Activated T-cell treated with anti-CD3 and anti-CD28 coated beads for 4 hours (primary cell): ENCODE data around the gene FIZ1.

ENCODE experiments used
- DNase-seq: peaks from one replicate; pipeline ENCODE4 v3.0.0-alpha.2; 2020

FIZ1 gene

DNA sequence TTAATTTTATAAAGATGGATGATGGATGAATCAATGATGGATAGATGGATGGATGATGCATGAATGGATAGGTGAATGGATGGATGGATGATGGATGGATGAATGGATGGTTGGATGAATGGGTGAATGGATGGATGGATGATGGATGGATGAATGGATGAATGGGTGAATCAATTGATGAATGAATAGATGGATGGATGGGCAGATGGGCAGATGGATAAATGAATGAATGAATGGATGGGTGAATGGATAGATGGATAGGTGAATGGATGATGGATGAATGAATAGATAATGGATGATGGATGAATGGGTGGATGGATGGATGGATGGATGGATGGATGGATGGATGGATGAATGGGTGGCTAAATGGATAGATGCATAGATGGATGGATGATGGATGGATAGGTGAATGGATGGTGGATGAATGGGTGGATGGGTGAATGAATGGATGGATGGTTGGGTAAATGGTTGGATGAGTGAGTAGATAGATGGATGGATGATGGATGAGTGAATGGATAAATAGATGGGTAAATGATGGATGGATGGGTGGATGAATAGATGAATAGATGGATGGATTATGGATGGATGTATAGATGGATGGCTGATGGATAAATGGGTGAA lies 31.5 kb downstream of the FIZ1 start:
- DNase-seq: no peak

- no peak for DNase-seq
Observed at GRCh38 chr19:55566823-55567222, 32.5 kb downstream of the FIZ1 start.

DNA sequence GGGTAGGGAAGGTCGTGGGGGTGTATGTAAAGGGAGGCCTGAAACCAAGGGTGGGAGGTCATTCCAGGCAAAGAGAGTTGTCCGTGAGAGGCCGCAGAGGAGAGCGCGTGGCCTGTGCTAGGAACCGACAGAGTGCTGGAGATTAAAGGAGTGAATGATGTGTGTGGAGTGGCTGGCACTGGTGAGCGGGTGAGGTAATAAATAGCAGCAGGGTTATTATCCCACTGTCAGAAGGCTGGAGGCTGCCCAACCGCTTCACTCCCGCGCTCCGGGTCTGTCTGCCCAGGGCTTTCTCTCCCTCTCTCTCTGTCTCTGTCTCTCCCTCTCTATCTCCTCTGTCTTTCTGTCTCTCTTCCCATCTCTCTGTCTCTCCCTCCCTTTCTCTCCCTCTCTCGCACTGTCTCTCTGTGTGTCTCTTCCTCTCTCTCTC lies 36.0 kb downstream of the FIZ1 start:
- DNase-seq: no peak

GRCh38 chr19:55559684-55560083 lies 39.6 kb downstream of the FIZ1 start:
- DNase-seq: no peak

- DNase-seq: no peak
Observed at GRCh38 chr19:55554741-55555152, 44.6 kb downstream of the FIZ1 start.

- DNase-seq: no peak
Observed at GRCh38 chr19:55554302-55554701, 45.0 kb downstream of the FIZ1 start.

GRCh38 chr19:55553217-55554182 lies 45.8 kb downstream of the FIZ1 start:
- DNase-seq: no peak

- DNase-seq: no peak
Observed at GRCh38 chr19:55552620-55553019, 46.7 kb downstream of the FIZ1 start.

DNA sequence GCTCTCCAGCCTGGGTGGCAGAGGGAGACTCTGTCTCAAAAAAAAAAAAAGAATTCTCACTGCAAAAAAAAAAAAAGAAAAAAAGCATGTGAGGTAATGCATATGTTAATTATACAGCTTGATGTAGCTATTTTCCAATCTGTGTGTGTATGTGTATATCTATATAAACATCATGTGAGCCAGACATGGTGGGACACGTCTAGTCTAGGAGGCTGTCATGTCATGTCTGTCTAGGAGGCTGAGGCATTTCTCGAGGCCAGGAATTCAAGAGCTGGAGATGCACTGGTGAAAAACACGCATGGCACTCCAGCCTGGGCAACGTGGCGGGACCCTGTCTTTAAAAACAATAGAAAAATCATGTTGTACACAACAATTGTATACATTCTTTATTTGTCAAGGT lies 47.1 kb downstream of the FIZ1 start:
- DNase-seq: no peak

GRCh38 chr19:55550321-55550650 lies 49.0 kb downstream of the FIZ1 start:
- no peak for DNase-seq

GRCh38 chr19:55549500-55550320 lies 49.6 kb downstream of the FIZ1 start:
- DNase-seq: no peak

DNA sequence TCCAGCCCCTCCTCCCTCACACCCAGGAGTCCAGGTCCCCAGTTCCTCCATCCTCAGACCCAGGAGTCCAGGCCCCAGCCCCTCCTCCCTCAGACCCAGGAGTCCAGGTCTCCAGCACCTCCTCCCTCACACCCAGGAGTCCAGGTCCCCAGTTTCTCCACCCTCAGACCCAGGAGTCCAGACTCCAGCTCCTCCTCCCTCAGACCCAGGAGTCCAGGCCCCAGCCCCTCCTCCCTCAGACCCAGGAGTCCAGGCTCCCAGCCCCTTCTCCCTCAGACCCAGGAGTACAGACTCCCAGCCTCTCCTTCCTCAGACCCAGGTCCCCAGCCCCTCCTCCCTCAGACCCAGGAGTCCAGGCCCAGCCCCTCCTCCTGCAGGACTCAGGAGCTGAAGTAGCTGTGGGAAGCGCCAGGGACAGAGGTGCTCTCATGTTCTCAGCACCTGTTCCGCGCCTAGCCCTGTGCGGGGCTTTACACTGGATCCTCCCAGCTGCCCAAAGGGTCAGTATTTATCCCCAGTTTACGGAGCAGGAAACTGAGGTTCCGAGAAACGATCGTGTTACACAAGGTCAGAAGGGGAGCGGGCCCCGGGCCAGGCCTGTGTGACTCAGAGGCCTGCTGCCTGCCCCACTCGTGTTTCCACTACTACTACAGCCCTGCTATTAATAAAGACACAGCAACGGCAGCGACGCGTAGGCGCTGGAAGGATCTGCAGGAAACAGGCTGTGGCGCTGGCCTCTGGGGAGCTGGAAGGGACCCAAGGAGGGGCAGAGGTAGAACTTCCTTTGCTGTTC lies 52.3 kb downstream of the FIZ1 start:
- DNase-seq: no peak

GRCh38 chr19:55546011-55546410 lies 53.3 kb downstream of the FIZ1 start:
- no peak for DNase-seq

DNA sequence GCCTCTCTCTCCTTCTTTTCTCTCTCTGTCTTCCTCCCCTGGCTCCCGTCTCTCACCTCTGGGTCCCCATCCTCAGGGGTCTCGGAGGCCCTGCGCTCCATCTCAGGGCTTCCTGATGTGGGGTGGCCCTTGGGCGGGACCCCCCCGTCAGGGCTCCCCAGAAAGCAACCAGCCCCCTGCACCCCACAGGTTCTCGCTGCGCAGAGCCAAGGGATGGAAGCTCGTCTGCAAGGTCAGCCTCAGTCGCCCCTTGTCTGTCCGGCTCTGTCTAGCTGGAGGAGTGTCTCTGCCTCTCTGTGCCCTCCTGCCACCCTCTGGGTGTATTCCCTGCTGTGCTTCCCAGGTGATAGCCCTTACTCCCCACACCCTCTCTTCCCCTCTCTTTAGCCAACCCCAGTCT lies 53.9 kb downstream of the FIZ1 start, which contains the start of gene SBK3:
Gene SBK3 (minus strand): TSS at position 101 of the 400 bp plus-strand sequence. CDS start 0 bp downstream, at position 101.
- DNase-seq: no peak

DNA sequence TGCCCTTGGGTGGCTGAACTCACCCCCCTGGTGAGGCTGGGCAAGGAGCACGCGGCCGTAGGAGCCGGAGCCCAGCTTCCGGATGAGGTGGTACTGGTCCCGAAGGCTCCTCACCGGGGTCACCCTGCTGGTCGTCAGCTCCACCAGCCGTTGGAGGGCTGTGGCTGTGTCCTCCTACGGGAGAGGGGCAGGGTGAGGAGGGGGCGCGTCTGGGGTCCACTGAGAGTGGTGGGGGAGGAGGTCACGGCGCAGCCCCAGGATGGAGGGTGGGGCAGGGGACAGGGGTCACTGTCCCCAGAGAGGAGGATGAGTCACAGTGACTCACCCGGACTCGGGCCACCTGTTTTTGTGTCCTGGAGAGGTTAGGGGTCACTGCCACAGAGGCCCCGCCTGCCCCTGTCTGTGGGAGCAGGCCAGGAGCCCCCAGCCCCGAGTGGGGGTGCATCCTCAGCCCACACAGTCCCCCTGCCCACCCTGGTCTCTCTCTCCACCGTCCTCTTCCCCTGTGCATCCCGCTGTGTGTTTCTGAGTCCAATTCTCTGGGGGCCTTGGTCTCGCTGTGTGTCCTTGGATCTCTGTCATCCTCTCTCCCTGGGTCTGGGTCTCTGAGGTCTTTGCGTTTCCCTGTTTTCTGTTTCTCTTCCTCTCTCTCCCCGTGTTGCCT lies 54.4 kb downstream of the FIZ1 start:
- DNase-seq: no peak

DNA sequence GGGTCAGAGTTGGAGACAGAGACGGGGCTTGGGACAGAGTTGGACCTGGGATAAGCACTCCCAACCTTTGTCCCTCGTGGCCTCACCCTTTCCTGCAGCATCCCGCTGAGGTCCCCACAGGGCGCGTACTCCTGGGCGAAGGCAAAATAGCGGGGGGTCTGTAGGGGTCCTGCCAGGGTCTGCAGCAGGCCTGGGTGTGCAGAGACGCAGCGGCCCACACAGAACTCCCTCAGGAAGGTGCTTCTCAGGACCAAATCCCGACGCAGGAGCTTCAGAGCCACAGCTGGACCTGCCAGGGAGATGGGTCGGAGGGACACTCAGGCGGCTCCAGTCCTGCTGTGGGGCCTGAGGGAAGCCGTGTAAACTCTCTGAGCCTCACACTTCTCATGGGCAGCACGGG lies 55.3 kb downstream of the FIZ1 start:
- no peak for DNase-seq

- DNase-seq: no peak
Observed at GRCh38 chr19:55543567-55543966, 55.8 kb downstream of the FIZ1 start.

DNA sequence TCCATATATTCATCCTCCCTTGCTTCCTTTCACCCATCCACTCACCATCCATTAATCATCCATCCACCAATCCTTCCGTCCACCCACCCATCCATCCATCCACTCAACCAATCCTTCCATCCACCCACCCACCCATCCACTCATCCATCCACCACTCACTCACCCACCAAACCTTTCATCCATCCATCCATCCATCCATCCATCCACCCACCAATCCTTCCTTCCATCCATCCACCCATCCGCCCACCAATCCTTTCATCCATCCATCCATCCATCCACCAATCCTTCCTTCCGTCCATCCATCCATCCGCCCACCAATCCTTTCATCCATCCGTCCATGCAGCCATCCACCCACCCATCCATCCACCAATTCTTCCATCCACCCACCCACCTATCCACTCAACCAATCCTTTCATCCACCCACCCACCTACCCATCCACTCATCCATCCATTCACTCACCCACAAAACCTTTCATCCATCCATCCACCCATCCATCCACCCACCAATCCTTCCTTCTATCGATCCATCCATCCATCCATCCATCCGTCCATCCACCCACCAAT lies 56.9 kb downstream of the FIZ1 start:
- no peak for DNase-seq
